Measurements from ENCODE around the gene GIMAP8. TPM values are rescaled to one million over a fixed set of nuclear protein-coding genes. Genes with fewer than 3 reads are reported as not detected.
A peak's percentile ranks its signal among the peaks of the same experiment; 100 is the strongest.

The GIMAP8 gene
- total RNA-seq, 3 donors from 2014 or later, result 7.2 to 11.5 (median 10.4) TPM

GRCh38 chr7:150464962-150465361 is 14.5 kb downstream of the GIMAP8 start:
- intact Hi-C loops (cut with DNase I; ENCODE audit: low total_unique reads), result loop anchor here (5.0 kb wide), 1 partner anchor 87 kb away; no protein-coding TSS in a partner anchor
- H3K9me3 ChIP-seq, result peaks cover 17 to 29% of the 10 kb centered on the region in 2 donors
- TF ChIP-seq POLR2A (IDR thresholded peaks at IDR 0.05), result no peak
- no peak for TF ChIP-seq POLR2AphosphoS5 (IDR thresholded peaks at IDR 0.05)
- no peak for TF ChIP-seq CTCF (IDR thresholded peaks at IDR 0.05)
- peak overlapping the region in 1 of 2 donors; percentile 14 for H3K27ac ChIP-seq
- no peaks in the 10 kb centered on the region for H3K27me3 ChIP-seq
- DNase-seq (ENCODE audit: low spot score in 2 of 2), result no peak
- H3K4me1 ChIP-seq, result no peaks in the 10 kb centered on the region
- H3K4me3 ChIP-seq, result no peak overlapping the region
- no peaks in the 10 kb centered on the region for H3K36me3 ChIP-seq

- intact Hi-C loops (cut with DNase I; ENCODE audit: low total_unique reads), result no loop called here
- H3K27me3 ChIP-seq, result no peaks in the 10 kb centered on the region
Observed at GRCh38 chr7:150465414-150465813, 15.0 kb downstream of the GIMAP8 start.

DNA sequence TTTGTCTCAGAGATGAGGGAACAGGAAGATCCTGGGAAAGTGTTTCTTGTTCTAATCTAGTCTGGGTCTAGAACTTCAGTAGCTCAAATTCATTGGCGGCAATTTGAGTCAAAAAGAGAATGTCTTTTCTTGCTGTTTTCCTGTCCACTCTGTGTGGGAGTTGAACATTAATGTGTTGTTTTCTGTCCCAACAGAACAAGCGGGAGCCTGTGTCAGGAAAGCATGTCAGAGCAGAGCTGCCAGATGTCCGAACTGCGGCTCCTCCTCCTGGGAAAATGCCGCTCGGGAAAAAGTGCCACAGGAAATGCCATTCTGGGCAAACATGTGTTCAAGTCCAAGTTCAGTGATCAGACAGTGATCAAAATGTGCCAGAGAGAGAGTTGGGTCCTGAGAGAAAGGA is 16.0 kb downstream of the GIMAP8 start:
- Histone ChIP-seq H3K27me3 (no peaks in the 10 kb centered on the region), H3K4me1 (no peaks in the 10 kb centered on the region), H3K27ac (peak overlapping the region in 1 of 2 donors; percentile 68), H3K4me3 (peak overlapping the region in 1 of 3 donors; percentile 50), H3K36me3 (no peaks in the 10 kb centered on the region), H3K9me3 (peaks cover 17 to 21% of the 10 kb centered on the region in 2 donors)
- DNase-seq (ENCODE audit: low spot score in 2 of 2), result no peak
- intact Hi-C loops (cut with DNase I; ENCODE audit: low total_unique reads), result no loop called here
- TF ChIP-seq POLR2AphosphoS5 (IDR thresholded peaks at IDR 0.05) (peak in 1 of 3 donors; percentile 12), POLR2A (IDR thresholded peaks at IDR 0.05) (no peak), CTCF (IDR thresholded peaks at IDR 0.05) (no peak)

More at GRCh38 chr7:150465414-150465813, 15.0 kb downstream of the GIMAP8 start:
- Histone ChIP-seq H3K9me3 (peaks cover 17 to 29% of the 10 kb centered on the region in 2 donors), H3K4me1 (no peaks in the 10 kb centered on the region), H3K4me3 (no peak overlapping the region), H3K36me3 (no peaks in the 10 kb centered on the region), H3K27ac (peak overlapping the region in 1 of 2 donors; percentile 14)
- DNase-seq (ENCODE audit: low spot score in 2 of 2), result no peak
- TF ChIP-seq CTCF (IDR thresholded peaks at IDR 0.05) (no peak), POLR2AphosphoS5 (IDR thresholded peaks at IDR 0.05) (no peak), POLR2A (IDR thresholded peaks at IDR 0.05) (no peak)

- H3K9me3 ChIP-seq, result peaks cover 5 to 7% of the 10 kb centered on the region in 2 donors
- no peaks in the 10 kb centered on the region for H3K36me3 ChIP-seq
- no peaks in the 10 kb centered on the region for H3K4me1 ChIP-seq
- intact Hi-C loops (cut with DNase I; ENCODE audit: low total_unique reads), result no loop called here
- no peaks in the 10 kb centered on the region for H3K27me3 ChIP-seq
- H3K27ac ChIP-seq, result peak overlapping the region in 1 of 2 donors; percentile 19
- no peak for TF ChIP-seq CTCF (IDR thresholded peaks at IDR 0.05)
- no peak for TF ChIP-seq POLR2A (IDR thresholded peaks at IDR 0.05)
- TF ChIP-seq POLR2AphosphoS5 (IDR thresholded peaks at IDR 0.05), result no peak
- peak overlapping the region; percentile 3 to 50 (median 35) for H3K4me3 ChIP-seq
- DNase-seq (ENCODE audit: low spot score in 2 of 2), result no peak
Observed at GRCh38 chr7:150468241-150468640, 17.8 kb downstream of the GIMAP8 start.

GRCh38 chr7:150471886-150472285 is 21.5 kb downstream of the GIMAP8 start:
- Histone ChIP-seq H3K9me3 (no peaks in the 10 kb centered on the region), H3K4me1 (no peaks in the 10 kb centered on the region), H3K36me3 (no peaks in the 10 kb centered on the region), H3K27me3 (no peaks in the 10 kb centered on the region), H3K27ac (no peak overlapping the region), H3K4me3 (no peak overlapping the region)
- TF ChIP-seq POLR2A (IDR thresholded peaks at IDR 0.05) (no peak), CTCF (IDR thresholded peaks at IDR 0.05) (no peak), POLR2AphosphoS5 (IDR thresholded peaks at IDR 0.05) (no peak)
- intact Hi-C loops (cut with DNase I; ENCODE audit: low total_unique reads), result no loop called here
- DNase-seq (ENCODE audit: low spot score in 2 of 2), result no peak
